HEK293 (cell line): Measurements from ENCODE around the gene ATXN7L3B.

ENCODE experiments used
- FEZF1 ChIP-seq: fragments of 450-650 bp; formaldehyde crosslinking; IDR thresholded peaks from 2 replicates; pipeline ENCODE4 v1.5.1; 2016; ENCODE audit warnings: missing biosample characterization, missing genetic modification characterization
- ZBTB7A ChIP-seq: fragments of 450-650 bp; formaldehyde crosslinking; IDR thresholded peaks from 2 replicates; pipeline ENCODE4 v1.5.1; 2016; ENCODE audit warnings: low read depth, missing biosample characterization, missing genetic modification characterization
- ZNF311 ChIP-seq: fragments of 450-650 bp; formaldehyde crosslinking; IDR thresholded peaks from 2 replicates; pipeline ENCODE4 v1.5.1; 2017; ENCODE audit warnings: missing biosample characterization, missing genetic modification characterization, borderline replicate concordance
- ZNF555 ChIP-seq: fragments of 450-650 bp; formaldehyde crosslinking; conservative IDR thresholded peaks from 2 replicates; pipeline ENCODE4 v1.5.1; 2017; ENCODE audit warnings: missing biosample characterization, mild to moderate bottlenecking, missing genetic modification characterization, inconsistent platforms
- ZNF623 ChIP-seq: fragments of 450-650 bp; formaldehyde crosslinking; IDR thresholded peaks from 2 replicates; pipeline ENCODE4 v1.5.1; 2016; ENCODE audit warnings: missing biosample characterization, missing genetic modification characterization
- ZNF707 ChIP-seq: fragments of 450-650 bp; formaldehyde crosslinking; IDR thresholded peaks from 2 replicates; pipeline ENCODE4 v1.5.1; 2016; ENCODE audit warnings: missing biosample characterization, missing genetic modification characterization
- ZNF777 ChIP-seq: fragments of 450-650 bp; formaldehyde crosslinking; IDR thresholded peaks from 2 replicates; pipeline ENCODE4 v1.5.1; 2017; ENCODE audit warnings: missing biosample characterization, missing genetic modification characterization, borderline replicate concordance
- TF ChIP-seq, protein P1 (sequence below): fragments of 450-650 bp; formaldehyde crosslinking; IDR thresholded peaks from 2 replicates; pipeline ENCODE4 v1.5.1; 2016; ENCODE audit warnings: missing biosample characterization, missing genetic modification characterization, low read depth
- TF ChIP-seq, protein P2 (sequence below): fragments of 450-650 bp; formaldehyde crosslinking; IDR thresholded peaks from 2 replicates; pipeline ENCODE4 v1.5.1; 2016; ENCODE audit warnings: missing biosample characterization, missing genetic modification characterization
- TF ChIP-seq, protein P3 (sequence below): IDR thresholded peaks from 2 replicates; pipeline ENCODE4 v1.6.1; 2011; ENCODE audit warnings: mild to moderate bottlenecking, low read depth, low read length, borderline replicate concordance

DNA sequence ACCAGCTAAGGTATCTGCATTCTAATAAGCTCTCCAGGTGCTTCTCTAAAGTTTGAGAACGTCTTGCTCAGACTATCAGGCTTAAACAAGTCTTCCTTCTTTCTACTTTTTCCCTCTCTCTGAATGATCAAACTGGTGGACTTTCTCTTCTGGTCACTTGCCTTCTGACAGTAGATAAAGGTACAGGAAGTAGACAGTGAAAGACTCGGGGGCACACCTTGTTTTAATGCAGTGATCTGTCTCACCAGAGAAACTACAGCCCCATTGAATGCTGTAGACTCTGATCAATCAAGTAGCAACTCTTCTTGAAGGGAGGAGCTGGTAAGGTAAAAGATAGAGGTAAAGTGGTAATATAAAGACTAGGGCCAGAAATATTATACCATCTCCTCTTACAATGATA is 48.1 kb upstream of the ATXN7L3B start:
- no peak for TF ChIP-seq ZNF555 (tag by site-specific recombination)
- TF ChIP-seq, protein P1, sequence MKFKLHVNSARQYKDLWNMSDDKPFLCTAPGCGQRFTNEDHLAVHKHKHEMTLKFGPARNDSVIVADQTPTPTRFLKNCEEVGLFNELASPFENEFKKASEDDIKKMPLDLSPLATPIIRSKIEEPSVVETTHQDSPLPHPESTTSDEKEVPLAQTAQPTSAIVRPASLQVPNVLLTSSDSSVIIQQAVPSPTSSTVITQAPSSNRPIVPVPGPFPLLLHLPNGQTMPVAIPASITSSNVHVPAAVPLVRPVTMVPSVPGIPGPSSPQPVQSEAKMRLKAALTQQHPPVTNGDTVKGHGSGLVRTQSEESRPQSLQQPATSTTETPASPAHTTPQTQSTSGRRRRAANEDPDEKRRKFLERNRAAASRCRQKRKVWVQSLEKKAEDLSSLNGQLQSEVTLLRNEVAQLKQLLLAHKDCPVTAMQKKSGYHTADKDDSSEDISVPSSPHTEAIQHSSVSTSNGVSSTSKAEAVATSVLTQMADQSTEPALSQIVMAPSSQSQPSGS = no peak
- TF ChIP-seq, protein P2, sequence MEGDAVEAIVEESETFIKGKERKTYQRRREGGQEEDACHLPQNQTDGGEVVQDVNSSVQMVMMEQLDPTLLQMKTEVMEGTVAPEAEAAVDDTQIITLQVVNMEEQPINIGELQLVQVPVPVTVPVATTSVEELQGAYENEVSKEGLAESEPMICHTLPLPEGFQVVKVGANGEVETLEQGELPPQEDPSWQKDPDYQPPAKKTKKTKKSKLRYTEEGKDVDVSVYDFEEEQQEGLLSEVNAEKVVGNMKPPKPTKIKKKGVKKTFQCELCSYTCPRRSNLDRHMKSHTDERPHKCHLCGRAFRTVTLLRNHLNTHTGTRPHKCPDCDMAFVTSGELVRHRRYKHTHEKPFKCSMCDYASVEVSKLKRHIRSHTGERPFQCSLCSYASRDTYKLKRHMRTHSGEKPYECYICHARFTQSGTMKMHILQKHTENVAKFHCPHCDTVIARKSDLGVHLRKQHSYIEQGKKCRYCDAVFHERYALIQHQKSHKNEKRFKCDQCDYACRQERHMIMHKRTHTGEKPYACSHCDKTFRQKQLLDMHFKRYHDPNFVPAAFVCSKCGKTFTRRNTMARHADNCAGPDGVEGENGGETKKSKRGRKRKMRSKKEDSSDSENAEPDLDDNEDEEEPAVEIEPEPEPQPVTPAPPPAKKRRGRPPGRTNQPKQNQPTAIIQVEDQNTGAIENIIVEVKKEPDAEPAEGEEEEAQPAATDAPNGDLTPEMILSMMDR (tag by site-specific recombination) = no peak
- TF ChIP-seq ZNF777 (tag by site-specific recombination) = no peak
- no peak for TF ChIP-seq ZBTB7A (tag by site-specific recombination)
- TF ChIP-seq, protein P3, sequence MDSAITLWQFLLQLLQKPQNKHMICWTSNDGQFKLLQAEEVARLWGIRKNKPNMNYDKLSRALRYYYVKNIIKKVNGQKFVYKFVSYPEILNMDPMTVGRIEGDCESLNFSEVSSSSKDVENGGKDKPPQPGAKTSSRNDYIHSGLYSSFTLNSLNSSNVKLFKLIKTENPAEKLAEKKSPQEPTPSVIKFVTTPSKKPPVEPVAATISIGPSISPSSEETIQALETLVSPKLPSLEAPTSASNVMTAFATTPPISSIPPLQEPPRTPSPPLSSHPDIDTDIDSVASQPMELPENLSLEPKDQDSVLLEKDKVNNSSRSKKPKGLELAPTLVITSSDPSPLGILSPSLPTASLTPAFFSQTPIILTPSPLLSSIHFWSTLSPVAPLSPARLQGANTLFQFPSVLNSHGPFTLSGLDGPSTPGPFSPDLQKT = no peak
- TF ChIP-seq ZNF707 (tag by site-specific recombination) = no peak
- no peak for TF ChIP-seq ZNF623 (tag by site-specific recombination)
- no peak for TF ChIP-seq FEZF1
- no peak for TF ChIP-seq ZNF311 (tag by site-specific recombination)
